Suprapubic skin (tissue), 3 donors: ENCODE results near the gene ADAMTS2.

Source experiments
- POLR2A ChIP-seq, 2 donors: fragments of 450-650 bp; IDR thresholded peaks; one replicate each; pipeline ENCODE4 v1.6.1; 2017; ENCODE audit warnings: antibody characterized with exemption in 2 of 2, mild to moderate bottlenecking in 2 of 2, moderate library complexity in 2 of 2
- TF ChIP-seq, protein P1 (sequence below), 2 donors: fragments of 200-600 bp in 1 of 2; fragments of 450-650 bp in 1 of 2; sonication (generic) in 1 of 2; IDR thresholded peaks; one replicate each; pipeline ENCODE4 v1.5.1; 2016 to 2019; ENCODE audit warnings: antibody characterized with exemption in 2 of 2, mild to moderate bottlenecking in 1 of 2, moderate library complexity in 1 of 2

DNA sequence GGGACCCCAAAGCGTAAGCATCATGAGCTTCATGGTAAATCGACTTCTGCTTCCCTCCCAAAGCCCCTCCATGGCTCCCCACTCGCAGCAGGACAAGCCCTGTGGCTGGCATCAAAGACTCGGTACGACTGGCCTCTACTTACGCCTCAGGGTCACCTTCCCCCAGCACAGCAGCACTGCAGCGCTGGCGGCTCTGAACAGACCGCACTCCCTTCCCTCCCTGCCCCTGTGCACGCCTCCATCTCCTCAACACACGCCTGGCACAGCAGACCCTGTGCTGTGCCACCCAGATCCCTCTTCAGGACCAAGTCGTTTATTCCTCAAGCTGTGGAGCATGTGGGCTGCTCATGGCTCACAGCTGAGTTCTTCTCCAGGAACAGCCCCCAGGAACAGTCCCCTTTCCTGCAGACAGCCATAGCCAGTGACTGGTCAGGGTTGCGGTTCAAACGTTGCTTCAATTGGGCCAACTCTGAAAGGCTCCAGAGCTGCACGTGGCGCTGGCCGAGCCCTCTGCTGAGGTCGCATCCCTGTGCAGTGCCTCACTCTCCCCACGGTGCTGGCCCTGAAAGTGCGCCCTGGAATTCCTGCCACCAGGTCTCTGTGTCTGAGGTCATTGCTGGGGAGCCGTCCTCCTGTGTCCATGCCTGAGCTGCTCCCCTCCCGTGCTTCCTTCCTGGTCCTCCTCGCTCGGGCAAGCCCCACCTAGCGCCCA lies 197.1 kb downstream of the ADAMTS2 start:
- TF ChIP-seq POLR2A (IDR thresholded peaks at IDR 0.05), result no peak
- TF ChIP-seq, protein P1, sequence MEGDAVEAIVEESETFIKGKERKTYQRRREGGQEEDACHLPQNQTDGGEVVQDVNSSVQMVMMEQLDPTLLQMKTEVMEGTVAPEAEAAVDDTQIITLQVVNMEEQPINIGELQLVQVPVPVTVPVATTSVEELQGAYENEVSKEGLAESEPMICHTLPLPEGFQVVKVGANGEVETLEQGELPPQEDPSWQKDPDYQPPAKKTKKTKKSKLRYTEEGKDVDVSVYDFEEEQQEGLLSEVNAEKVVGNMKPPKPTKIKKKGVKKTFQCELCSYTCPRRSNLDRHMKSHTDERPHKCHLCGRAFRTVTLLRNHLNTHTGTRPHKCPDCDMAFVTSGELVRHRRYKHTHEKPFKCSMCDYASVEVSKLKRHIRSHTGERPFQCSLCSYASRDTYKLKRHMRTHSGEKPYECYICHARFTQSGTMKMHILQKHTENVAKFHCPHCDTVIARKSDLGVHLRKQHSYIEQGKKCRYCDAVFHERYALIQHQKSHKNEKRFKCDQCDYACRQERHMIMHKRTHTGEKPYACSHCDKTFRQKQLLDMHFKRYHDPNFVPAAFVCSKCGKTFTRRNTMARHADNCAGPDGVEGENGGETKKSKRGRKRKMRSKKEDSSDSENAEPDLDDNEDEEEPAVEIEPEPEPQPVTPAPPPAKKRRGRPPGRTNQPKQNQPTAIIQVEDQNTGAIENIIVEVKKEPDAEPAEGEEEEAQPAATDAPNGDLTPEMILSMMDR (IDR thresholded peaks at IDR 0.05), result no peak
